ENCODE results near the gene OR5K2. TPM values are rescaled to one million over a fixed set of nuclear protein-coding genes. Genes with fewer than 3 reads are reported as not detected.

The OR5K2 gene
- total and polyA plus RNA-seq, 12 donors: not detected

DNA sequence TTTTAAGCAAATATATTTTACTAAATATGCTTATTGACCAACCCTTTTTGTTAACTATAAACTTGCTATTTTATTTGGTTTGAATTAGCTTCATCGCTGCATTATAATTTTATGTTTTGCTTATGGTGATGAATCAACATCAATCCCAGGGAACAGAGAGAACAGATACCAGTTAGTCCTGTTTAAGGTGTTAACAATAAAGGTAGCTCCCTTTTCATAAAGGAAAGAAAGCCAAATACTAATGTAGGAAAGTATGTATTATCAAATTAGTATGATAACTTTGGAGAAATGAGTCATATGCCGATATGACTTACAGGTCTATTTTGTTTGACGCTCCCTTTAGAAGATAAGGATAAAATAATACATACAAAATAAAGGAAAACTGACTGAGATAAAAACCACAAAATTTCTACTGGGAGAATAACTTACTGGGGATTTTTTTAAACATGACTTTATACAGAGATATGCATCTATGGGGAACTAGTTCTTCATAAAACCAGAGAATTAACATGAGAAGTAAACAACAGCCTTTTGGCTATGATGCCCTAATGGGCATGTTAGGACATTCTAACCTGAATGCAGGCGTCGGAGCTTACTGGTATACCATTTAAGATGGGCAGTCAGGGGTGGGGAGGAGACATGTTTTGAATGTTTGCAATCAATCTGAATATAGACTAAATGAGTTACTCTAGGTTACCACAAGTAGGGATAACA, 4.5 kb downstream of the OR5K2 start:
- TF ChIP-seq, protein P1, sequence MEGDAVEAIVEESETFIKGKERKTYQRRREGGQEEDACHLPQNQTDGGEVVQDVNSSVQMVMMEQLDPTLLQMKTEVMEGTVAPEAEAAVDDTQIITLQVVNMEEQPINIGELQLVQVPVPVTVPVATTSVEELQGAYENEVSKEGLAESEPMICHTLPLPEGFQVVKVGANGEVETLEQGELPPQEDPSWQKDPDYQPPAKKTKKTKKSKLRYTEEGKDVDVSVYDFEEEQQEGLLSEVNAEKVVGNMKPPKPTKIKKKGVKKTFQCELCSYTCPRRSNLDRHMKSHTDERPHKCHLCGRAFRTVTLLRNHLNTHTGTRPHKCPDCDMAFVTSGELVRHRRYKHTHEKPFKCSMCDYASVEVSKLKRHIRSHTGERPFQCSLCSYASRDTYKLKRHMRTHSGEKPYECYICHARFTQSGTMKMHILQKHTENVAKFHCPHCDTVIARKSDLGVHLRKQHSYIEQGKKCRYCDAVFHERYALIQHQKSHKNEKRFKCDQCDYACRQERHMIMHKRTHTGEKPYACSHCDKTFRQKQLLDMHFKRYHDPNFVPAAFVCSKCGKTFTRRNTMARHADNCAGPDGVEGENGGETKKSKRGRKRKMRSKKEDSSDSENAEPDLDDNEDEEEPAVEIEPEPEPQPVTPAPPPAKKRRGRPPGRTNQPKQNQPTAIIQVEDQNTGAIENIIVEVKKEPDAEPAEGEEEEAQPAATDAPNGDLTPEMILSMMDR (IDR thresholded peaks at IDR 0.05): no peak
- DNase-seq: no peak
- no peaks in the 10 kb centered on the region for H3K27me3 ChIP-seq
- no peaks in the 10 kb centered on the region for H3K9me3 ChIP-seq
- WGBS, 2 donors: 91 to 93% methylated on average over 5 of the region's 5 CpGs
- intact Hi-C loops (cut with DNase I): no loop called here
- no peaks in the 10 kb centered on the region for H3K4me1 ChIP-seq
- no peak overlapping the region for H3K4me3 ChIP-seq
- peaks cover 0 to 6% (median 0%) of the 10 kb centered on the region in 9 donors for H3K36me3 ChIP-seq
- no peak for ATAC-seq
- no peak overlapping the region for H3K27ac ChIP-seq

DNA sequence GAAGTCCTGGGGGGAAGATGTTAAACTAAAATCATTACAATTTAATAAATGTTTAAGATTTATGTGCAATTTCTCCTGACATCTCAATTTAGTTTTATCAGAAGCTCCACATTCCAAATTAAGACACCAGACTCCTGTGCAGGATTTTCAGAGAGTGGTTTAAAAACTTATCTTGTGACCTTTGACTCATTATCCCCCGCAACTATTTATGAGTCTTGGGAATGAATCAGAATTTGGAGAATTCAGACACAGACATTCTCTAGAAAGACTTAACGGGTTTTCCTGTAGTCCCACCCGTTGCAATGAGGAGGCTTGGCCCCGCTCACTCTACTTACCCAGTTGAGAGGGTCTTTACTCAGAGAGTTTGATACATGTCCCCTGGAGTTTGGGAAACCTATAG, 7.1 kb downstream of the OR5K2 start:
- peaks cover 0 to 8% (median 0%) of the 10 kb centered on the region in 9 donors for H3K36me3 ChIP-seq
- H3K9me3 ChIP-seq: no peaks in the 10 kb centered on the region
- no peak overlapping the region for H3K27ac ChIP-seq
- TF ChIP-seq, protein P1 (IDR thresholded peaks at IDR 0.05): no peak
- intact Hi-C loops (cut with DNase I): no loop called here
- ATAC-seq (no peak), DNase-seq (no peak)
- H3K27me3 ChIP-seq: no peaks in the 10 kb centered on the region
- WGBS, 2 donors: 59 to 65% methylated on average over 4 of the region's 4 CpGs
- H3K4me1 ChIP-seq: no peaks in the 10 kb centered on the region
- H3K4me3 ChIP-seq: no peak overlapping the region

DNA sequence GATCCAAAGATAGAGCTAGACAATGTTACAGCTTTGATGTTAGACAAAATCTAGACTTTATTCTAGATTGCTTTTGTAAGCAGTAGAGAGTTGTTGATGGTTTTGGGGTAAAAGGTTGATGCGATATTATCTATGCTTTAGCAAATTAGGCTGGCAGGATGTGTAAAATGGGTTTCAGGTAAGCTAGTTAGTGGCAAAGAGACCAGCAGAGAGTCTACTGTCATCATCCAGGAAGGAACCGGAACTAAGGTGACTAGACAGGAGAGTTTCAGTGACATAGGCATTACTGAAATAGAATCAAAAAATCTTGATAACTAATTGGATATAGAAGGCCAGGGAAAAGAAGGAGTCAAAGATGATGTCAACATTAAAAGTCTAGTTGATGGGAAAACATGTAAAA, 11.1 kb downstream of the OR5K2 start:
- ATAC-seq: no peak
- intact Hi-C loops (cut with DNase I): no loop called here

DNA sequence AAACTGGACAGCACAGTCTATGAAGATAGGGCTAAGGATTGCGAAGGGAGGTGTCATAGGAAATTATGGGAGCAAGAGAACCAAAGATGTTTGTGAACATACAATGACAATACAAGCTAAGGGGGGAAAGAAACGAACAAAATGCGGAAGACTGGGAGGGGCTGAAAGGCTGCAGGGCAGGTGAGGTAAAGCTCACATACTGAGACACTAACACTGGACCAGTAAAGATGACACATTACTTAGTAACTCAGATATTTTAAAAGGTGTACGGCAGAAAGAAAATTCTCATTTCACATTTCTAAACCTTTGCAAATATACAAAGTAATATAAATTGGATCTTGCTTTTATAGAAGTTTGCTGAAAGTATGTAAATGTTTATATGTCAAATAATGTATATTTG, 15.1 kb downstream of the OR5K2 start:
- Histone ChIP-seq H3K36me3 (peaks cover 0 to 67% (median 15%) of the 10 kb centered on the region in 9 donors), H3K4me1 (peaks cover 0 to 18% (median 0%) of the 10 kb centered on the region in 9 donors), H3K9me3 (no peaks in the 10 kb centered on the region), H3K4me3 (no peak overlapping the region), H3K27me3 (no peaks in the 10 kb centered on the region), H3K27ac (no peak overlapping the region)
- no peak for DNase-seq
- WGBS, 2 donors: 93 to 97% methylated on average over 4 of the region's 4 CpGs
- intact Hi-C loops (cut with DNase I): no loop called here
- no peak for ATAC-seq
- TF ChIP-seq, protein P1 (IDR thresholded peaks at IDR 0.05): no peak

More for the DNA sequence above, 11.1 kb downstream of the OR5K2 start:
- Histone ChIP-seq H3K4me1 (peaks cover 0 to 4% (median 0%) of the 10 kb centered on the region in 9 donors), H3K4me3 (no peak overlapping the region), H3K27me3 (no peaks in the 10 kb centered on the region), H3K9me3 (no peaks in the 10 kb centered on the region), H3K36me3 (peaks cover 0 to 28% (median 4%) of the 10 kb centered on the region in 9 donors), H3K27ac (no peak overlapping the region)
- DNase-seq: no peak
- TF ChIP-seq, protein P1 (IDR thresholded peaks at IDR 0.05): no peak
- 95 to 98% methylated on average over 2 of the region's 2 CpGs for WGBS, 2 donors

Measured in heart right ventricle (tissue), 16 donors.